Smooth muscle cell (in vitro differentiated cells): ENCODE data around the gene SEL1L2. TPM values are rescaled to one million over a fixed set of nuclear protein-coding genes. Genes with fewer than 3 reads are reported as not detected.

ENCODE experiments used
- DNase-seq: peaks from one replicate; lab custom pipeline; 2025; ENCODE audit not compliant: unreplicated experiment; lab: John Stamatoyannopoulos, UW
- H2AFZ ChIP-seq: fragments of 200-600 bp; sonication (generic); 2 replicates; pipeline ENCODE4 v1.6.0; 2016; ENCODE audit warnings: antibody characterized with exemption, low read depth, mild to moderate bottlenecking
- H3F3A ChIP-seq: fragments of 200-600 bp; sonication (generic); 2 replicates; pipeline ENCODE4 v1.6.0; 2017; ENCODE audit warnings: antibody characterized with exemption, low read depth
- H3K27ac ChIP-seq: fragments of 200-600 bp; sonication (generic); 2 replicates; pipeline ENCODE4 v1.5.1; 2016; ENCODE audit warnings: low read depth, mild to moderate bottlenecking
- H3K27me3 ChIP-seq: fragments of 200-600 bp; sonication (generic); 2 replicates; pipeline ENCODE4 v1.6.1; 2016; ENCODE audit warnings: low read depth, mild to moderate bottlenecking
- H3K36me3 ChIP-seq: fragments of 200-600 bp; sonication (generic); 2 replicates; pipeline ENCODE4 v1.5.1; 2016; ENCODE audit warnings: low read depth
- H3K4me1 ChIP-seq: fragments of 200-600 bp; sonication (generic); 2 replicates; pipeline ENCODE4 v1.5.1; 2016; ENCODE audit warnings: low read depth
- H3K4me2 ChIP-seq: fragments of 200-600 bp; sonication (generic); 2 replicates; pipeline ENCODE4 v1.6.0; 2016; ENCODE audit warnings: mild to moderate bottlenecking
- H3K4me3 ChIP-seq: fragments of 200-600 bp; sonication (generic); 2 replicates; pipeline ENCODE4 v1.5.1; 2016; ENCODE audit warnings: mild to moderate bottlenecking
- H3K79me2 ChIP-seq: fragments of 200-600 bp; sonication (generic); 2 replicates; pipeline ENCODE4 v1.6.0; 2016; ENCODE audit warnings: low read depth, mild to moderate bottlenecking
- H3K9ac ChIP-seq: fragments of 200-600 bp; sonication (generic); 2 replicates; pipeline ENCODE4 v1.6.0; 2016; ENCODE audit warnings: low read depth
- H3K9me3 ChIP-seq: fragments of 200-600 bp; sonication (generic); replicated peaks from 2 replicates; pipeline ENCODE4 v1.5.1; 2016; ENCODE audit warnings: low read depth
- H4K20me1 ChIP-seq: fragments of 200-600 bp; sonication (generic); 2 replicates; pipeline ENCODE4 v1.6.0; 2016; ENCODE audit warnings: low read depth
- WGBS: methylation state at CpG from one replicate; pipeline ENCODE4 v1.1.7; 2016; ENCODE audit warnings: low lambda C conversion rate; 5-methylcytosine and 5-hydroxymethylcytosine counted together
- polyA plus RNA-seq: library from polyadenylated mRNA; unstranded; fragments of >200 nt; fragmentation: Nextera tagmentation; extraction: Ambion mirVana; gene quantifications from 2 replicates; pipeline ENCODE4 v1.2.1, GENCODE V29; 2016
- total RNA-seq: library from RNA; depleted of rRNA; stranded (reverse); fragments of >200 nt; gene quantifications from 2 replicates; pipeline ENCODE4 v1.2.3, GENCODE V29; 2014
- TF ChIP-seq, protein P1 (sequence below): fragments of 200-600 bp; sonication (generic); IDR thresholded peaks from 2 replicates; pipeline ENCODE4 v1.5.1; 2017; ENCODE audit warnings: borderline replicate concordance, mild to moderate bottlenecking, antibody characterized with exemption; ENCODE audit not compliant: insufficient read depth, poor library complexity, severe bottlenecking

SEL1L2 gene, protein sequence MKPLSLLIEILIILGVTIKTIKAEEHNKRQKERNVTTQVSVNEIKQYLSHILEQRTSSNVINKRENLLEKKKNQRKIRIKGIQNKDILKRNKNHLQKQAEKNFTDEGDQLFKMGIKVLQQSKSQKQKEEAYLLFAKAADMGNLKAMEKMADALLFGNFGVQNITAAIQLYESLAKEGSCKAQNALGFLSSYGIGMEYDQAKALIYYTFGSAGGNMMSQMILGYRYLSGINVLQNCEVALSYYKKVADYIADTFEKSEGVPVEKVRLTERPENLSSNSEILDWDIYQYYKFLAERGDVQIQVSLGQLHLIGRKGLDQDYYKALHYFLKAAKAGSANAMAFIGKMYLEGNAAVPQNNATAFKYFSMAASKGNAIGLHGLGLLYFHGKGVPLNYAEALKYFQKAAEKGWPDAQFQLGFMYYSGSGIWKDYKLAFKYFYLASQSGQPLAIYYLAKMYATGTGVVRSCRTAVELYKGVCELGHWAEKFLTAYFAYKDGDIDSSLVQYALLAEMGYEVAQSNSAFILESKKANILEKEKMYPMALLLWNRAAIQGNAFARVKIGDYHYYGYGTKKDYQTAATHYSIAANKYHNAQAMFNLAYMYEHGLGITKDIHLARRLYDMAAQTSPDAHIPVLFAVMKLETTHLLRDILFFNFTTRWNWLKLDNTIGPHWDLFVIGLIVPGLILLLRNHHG
- not detected in 2 replicates for total RNA-seq
- polyA plus RNA-seq: not detected in 2 replicates

DNA sequence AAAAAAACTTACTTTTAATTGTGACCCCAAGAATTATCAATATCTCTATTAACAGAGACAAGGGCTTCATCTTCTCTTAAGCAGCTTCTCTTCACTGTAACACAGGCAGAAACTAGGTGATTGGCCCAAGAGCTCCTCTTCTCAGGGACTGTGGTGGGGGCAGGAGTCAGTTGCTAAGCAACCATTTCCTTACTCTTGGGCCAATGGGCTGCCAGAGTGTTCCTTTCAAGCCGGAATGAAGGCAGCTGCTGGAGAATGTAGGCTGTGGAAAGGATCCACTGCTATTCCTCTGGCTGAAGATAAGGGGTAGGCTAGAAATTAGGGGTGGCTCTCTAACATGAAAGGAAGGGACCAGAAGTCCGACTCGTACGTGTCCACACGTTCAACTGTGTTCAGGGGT lies at the start of gene SEL1L2:
TSS of gene SEL1L2 (minus strand) at position 150 of the 400 bp plus-strand sequence. CDS start at position 70, 80 bp downstream.
- Histone ChIP-seq H3K9ac (no peak within 1 kb of the TSS), H3K4me3 (no peak within 1 kb of the TSS), H3K27me3 (no peaks in the 10 kb centered on the region), H3K79me2 (no peaks in the 10 kb centered on the region), H4K20me1 (no peaks in the 10 kb centered on the region), H3K36me3 (no peaks in the 10 kb centered on the region), H3K9me3 (no peaks in the 10 kb centered on the region), H3F3A (no peaks in the 10 kb centered on the region), H3K4me2 (no peak within 1 kb of the TSS), H2AFZ (no peak within 1 kb of the TSS), H3K27ac (no peak within 1 kb of the TSS), H3K4me1 (peaks cover 7% of the 10 kb centered on the region)
- TF ChIP-seq, protein P1, sequence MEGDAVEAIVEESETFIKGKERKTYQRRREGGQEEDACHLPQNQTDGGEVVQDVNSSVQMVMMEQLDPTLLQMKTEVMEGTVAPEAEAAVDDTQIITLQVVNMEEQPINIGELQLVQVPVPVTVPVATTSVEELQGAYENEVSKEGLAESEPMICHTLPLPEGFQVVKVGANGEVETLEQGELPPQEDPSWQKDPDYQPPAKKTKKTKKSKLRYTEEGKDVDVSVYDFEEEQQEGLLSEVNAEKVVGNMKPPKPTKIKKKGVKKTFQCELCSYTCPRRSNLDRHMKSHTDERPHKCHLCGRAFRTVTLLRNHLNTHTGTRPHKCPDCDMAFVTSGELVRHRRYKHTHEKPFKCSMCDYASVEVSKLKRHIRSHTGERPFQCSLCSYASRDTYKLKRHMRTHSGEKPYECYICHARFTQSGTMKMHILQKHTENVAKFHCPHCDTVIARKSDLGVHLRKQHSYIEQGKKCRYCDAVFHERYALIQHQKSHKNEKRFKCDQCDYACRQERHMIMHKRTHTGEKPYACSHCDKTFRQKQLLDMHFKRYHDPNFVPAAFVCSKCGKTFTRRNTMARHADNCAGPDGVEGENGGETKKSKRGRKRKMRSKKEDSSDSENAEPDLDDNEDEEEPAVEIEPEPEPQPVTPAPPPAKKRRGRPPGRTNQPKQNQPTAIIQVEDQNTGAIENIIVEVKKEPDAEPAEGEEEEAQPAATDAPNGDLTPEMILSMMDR: no peak
- DNase-seq: no peak
- WGBS: 70% methylated on average over 5 of the region's 5 CpGs

DNA sequence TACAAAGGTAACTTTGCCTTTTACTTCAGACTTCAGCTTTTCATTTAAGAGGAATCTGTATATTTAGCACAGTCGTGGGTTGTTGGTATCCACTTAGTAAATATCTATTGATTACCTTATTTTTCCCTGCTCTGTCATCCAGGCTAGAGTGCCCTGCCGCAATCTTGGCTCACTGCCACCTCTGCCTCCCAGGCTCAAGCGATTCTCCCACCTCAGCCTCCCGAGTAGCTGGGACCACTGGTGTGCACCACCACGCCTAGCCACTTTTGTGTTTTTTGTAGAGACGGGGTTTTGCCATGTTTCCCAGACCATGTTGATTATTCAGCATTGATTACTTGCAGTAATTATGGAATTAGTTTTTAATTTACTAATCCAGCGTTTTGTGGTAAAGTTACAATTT lies 46.2 kb upstream of the SEL1L2 start:
- Histone ChIP-seq H3K79me2 (no peaks in the 10 kb centered on the region), H3K4me2 (no peak overlapping the region), H2AFZ (no peak overlapping the region), H3K9ac (no peak overlapping the region), H4K20me1 (no peaks in the 10 kb centered on the region), H3K4me3 (no peak overlapping the region), H3K9me3 (no peaks in the 10 kb centered on the region), H3F3A (no peaks in the 10 kb centered on the region), H3K27ac (no peak overlapping the region), H3K36me3 (no peaks in the 10 kb centered on the region), H3K27me3 (no peaks in the 10 kb centered on the region), H3K4me1 (no peaks in the 10 kb centered on the region)
- TF ChIP-seq, protein P1: no peak
- 95% methylated on average over 7 of the region's 7 CpGs for WGBS
- no peak for DNase-seq

- H3K79me2 ChIP-seq: no peaks in the 10 kb centered on the region
- no peak overlapping the region for H3K4me2 ChIP-seq
- no peak overlapping the region for H3K4me3 ChIP-seq
- no peaks in the 10 kb centered on the region for H3F3A ChIP-seq
- H3K9me3 ChIP-seq: no peaks in the 10 kb centered on the region
- no peaks in the 10 kb centered on the region for H3K27me3 ChIP-seq
- H2AFZ ChIP-seq: no peak overlapping the region
- no peaks in the 10 kb centered on the region for H3K36me3 ChIP-seq
- no peak overlapping the region for H3K27ac ChIP-seq
- WGBS: 74% methylated on average over 1 of the region's 1 CpG
- no peaks in the 10 kb centered on the region for H4K20me1 ChIP-seq
- H3K9ac ChIP-seq: no peak overlapping the region
- no peaks in the 10 kb centered on the region for H3K4me1 ChIP-seq
- TF ChIP-seq, protein P1: no peak
- no peak for DNase-seq
Observed at GRCh38 chr20:14033310-14033709, 42.9 kb upstream of the SEL1L2 start.
